Measurements from ENCODE around the gene UBR1. TPM values are rescaled to one million over a fixed set of nuclear protein-coding genes. Genes with fewer than 3 reads are reported as not detected.

UBR1 gene
- total RNA-seq (26.9 and 28.8 TPM in 2 replicates), polyA plus RNA-seq (3.9 and 5.3 TPM in 2 replicates), polyA minus RNA-seq (22.8 and 27.2 TPM in 2 replicates), Bru-seq, nascent RNA (percentile 84 among the genes with signal in this experiment), BruChase-seq, experiment 1, labeled RNA remaining after a 6-hour chase (percentile 75 among the genes with signal in this experiment), BruChase-seq, experiment 2, labeled RNA remaining after a 2-hour chase (percentile 80 among the genes with signal in this experiment)
- polyA plus RNA-seq (2011; cell fraction: cytosol; rRNA removed), result 4.3 and 4.9 TPM in 2 replicates
- 15.2 and 19.9 TPM in 2 replicates for polyA plus RNA-seq (2011; cell fraction: nucleus; rRNA removed)
- 10.5 and 15.7 TPM in 2 replicates for polyA plus RNA-seq (2012)
- 16.5 TPM for polyA minus RNA-seq (2011; cell fraction: cytosol; rRNA and poly(A)+ RNA removed)
- 52.0 and 62.5 TPM in 2 replicates for polyA minus RNA-seq (2011; cell fraction: nucleus; rRNA and poly(A)+ RNA removed)
- long read RNA-seq, partial matches to known transcripts, result 3 of 4 reads
- long read RNA-seq, other reads (novel, unspliced or antisense), result 1 of 4 reads

- peak within 1 kb of the TSS; percentile 65 to 96 (median 91) for H3K4me3 ChIP-seq (replicated peaks in 1 of 3; ENCODE audit: insufficient read depth in 1 of 3, low read depth in 1 of 3, low read length in 3 of 3)
- H3K9me3 ChIP-seq (replicated peaks; ENCODE audit: control insufficient read depth, insufficient read depth, low read length), result no peaks in the 10 kb centered on the region
- intact Hi-C loops (cut with micrococcal nuclease) (loop anchor here (5.0 to 10.0 kb wide), 3 partner anchors 46 to 1179 kb away; partner anchors contain the start of genes CCNDBP1 and GOLM2), dilution Hi-C loops (cut with MboI; ENCODE audit: extremely low pct_ligation_motif_present, low sequenced_read_pairs) (no loop called here)
- DNase-seq (ENCODE audit: low read depth, low spot score), result peak; percentile 89
- no peaks in the 10 kb centered on the region for H4K20me1 ChIP-seq (replicated peaks; ENCODE audit: control insufficient read depth, extremely low read depth, insufficient read depth, low read length)
- ChIA-PET CTCF (interaction anchor here (0.7 to 1.1 kb wide), 6 partner anchors 50 to 270 kb away, joined by 3 to 4 read pairs (median 4); no protein-coding TSS in a partner anchor), POLR2A (no interaction called here)
- BruUV-seq (replicated peaks), result TSS peak; percentile 99
- H3K27ac ChIP-seq (ENCODE audit: insufficient read depth, low read depth, low read length), result peak within 1 kb of the TSS; percentile 84
- peak within 1 kb of the TSS; percentile 94 for H2AFZ ChIP-seq (ENCODE audit: low read depth, low read length)
- FAIRE-seq, result peak; percentile 83
- H3K4me1 ChIP-seq (ENCODE audit: control insufficient read depth, extremely low read depth, insufficient read depth, low read length), result peaks cover 21% of the 10 kb centered on the region
- H3K36me3 ChIP-seq (ENCODE audit: control insufficient read depth in 2 of 2, extremely low read depth in 1 of 2, insufficient read depth in 2 of 2, low read length in 2 of 2), result peaks cover 0 to 3% of the 10 kb centered on the region in 2 experiments
- TF ChIP-seq MYC (IDR thresholded peaks at IDR 0.05; ENCODE audit: low read depth, low read length) (no peak), GATA2 (IDR thresholded peaks at IDR 0.05; ENCODE audit: insufficient read depth, insufficient read length, low read depth, low read length) (peak; percentile 28), POLR2A (IDR thresholded peaks at IDR 0.05; ENCODE audit: low read depth, low read length) (peak; percentile 67), POLR2AphosphoS5 (IDR thresholded peaks at IDR 0.05; ENCODE audit: insufficient read depth, low read depth, low read length) (peak; percentile 67), EZH2 (IDR thresholded peaks at IDR 0.05; ENCODE audit: borderline replicate concordance, low read depth, low read length, severe bottlenecking) (no peak), FOS (IDR thresholded peaks at IDR 0.05; ENCODE audit: borderline replicate concordance, insufficient read depth, low read length) (no peak)
- no peaks in the 10 kb centered on the region for H3K9me1 ChIP-seq (replicated peaks; ENCODE audit: control insufficient read depth, extremely low read depth, insufficient read depth, low read length)
- no peaks in the 10 kb centered on the region for H3K27me3 ChIP-seq (ENCODE audit: control insufficient read depth in 2 of 2, insufficient read depth in 2 of 2, low read length in 2 of 2)
- peak within 1 kb of the TSS; percentile 90 for H3K9ac ChIP-seq (replicated peaks; ENCODE audit: extremely low read depth, insufficient read depth, low read length)
- H3K79me2 ChIP-seq (ENCODE audit: control insufficient read depth, insufficient read depth, low read length), result peaks cover 42% of the 10 kb centered on the region
- peak within 1 kb of the TSS; percentile 97 for H3K4me2 ChIP-seq (ENCODE audit: insufficient read depth, low read length)
Observed at GRCh38 chr15:43105778-43106485, at the start of gene UBR1. Gene UBR1, minus strand, starts transcription at chr15:43106038. Its CDS starts 16 bp downstream, at chr15:43106022.
